ENCODE results near the gene OR51F1. TPM values are rescaled to one million over a fixed set of nuclear protein-coding genes. Genes with fewer than 3 reads are reported as not detected.
"Not testable (repeated sequence)": the region's sequence is repeated elsewhere in the genome, so short reads cannot be mapped to it uniquely, and the experiment has no call there.

The OR51F1 gene
- total RNA-seq, 2 donors from 2014 or later = not detected

GRCh38 chr11:4727171-4727570 is 42.6 kb downstream of the OR51F1 start:
- Histone ChIP-seq H3K27ac (no peak overlapping the region), H3K9me3 (no peaks in the 10 kb centered on the region), H3K4me3 (no peak overlapping the region), H3K4me1 (no peaks in the 10 kb centered on the region), H3K27me3 (no peaks in the 10 kb centered on the region), H3K36me3 (replicated peaks in 1 of 2; ENCODE audit: insufficient read depth in 1 of 2, low read depth in 2 of 2) (no peaks in the 10 kb centered on the region)
- ATAC-seq = no peak
- intact Hi-C loops (cut with DNase I) = no loop called here
- 79 to 81% methylated on average over 2 of the region's 2 CpGs for WGBS, 2 donors
- TF ChIP-seq POLR2A (IDR thresholded peaks at IDR 0.05) = no peak
- no peak for TF ChIP-seq CTCF (IDR thresholded peaks at IDR 0.05)
- no peak for DNase-seq

- H3K9me3 ChIP-seq; DNase-seq; H3K27ac ChIP-seq; intact Hi-C loops (cut with DNase I); H3K4me1 ChIP-seq; H3K36me3 ChIP-seq (replicated peaks in 1 of 2; ENCODE audit: insufficient read depth in 1 of 2, low read depth in 2 of 2); H3K27me3 ChIP-seq; ATAC-seq; H3K4me3 ChIP-seq: not testable (repeated sequence)
- 83 to 84% methylated on average over 16 to 33 of the region's 33 CpGs for WGBS, 2 donors
Observed at GRCh38 chr11:4722616-4723534, 46.9 kb downstream of the OR51F1 start.

Small RNA genes within 50 kb of the gene (small RNA-seq; reads per million reads assigned to genes)
- not detected for gene RF00091

Other genes with a start within 250 kb of the OR51F1 start
- not detected for gene OR52M1, start 224.7 kb downstream of the OR51F1 start, total RNA-seq
- not detected for gene OR52I2, start 188.2 kb downstream of the OR51F1 start, total RNA-seq
- not detected for gene OR52I1, start 175.9 kb downstream of the OR51F1 start, total RNA-seq
- gene TRIM68, start 161.7 kb downstream of the OR51F1 start, total RNA-seq = 10 to 100 TPM in 1 of 2 donors, 1 to 10 TPM in 1; 9.1 to 15.2 TPM
- gene OR51D1, start 132.5 kb downstream of the OR51F1 start, total RNA-seq = not detected
- not detected for gene OR51E1, start 126.0 kb downstream of the OR51F1 start, total RNA-seq
- not detected for gene OR51E2, start 72.1 kb downstream of the OR51F1 start, total RNA-seq
- gene MMP26, start 65.2 kb downstream of the OR51F1 start, total RNA-seq = not detected
- gene OR52R1, start 34.4 kb upstream of the OR51F1 start, total RNA-seq = not detected
- gene OR51F2, start 51.4 kb upstream of the OR51F1 start, total RNA-seq = not detected
- gene OR51S1, start 79.3 kb upstream of the OR51F1 start, total RNA-seq = not detected
- gene OR51T1, start 112.0 kb upstream of the OR51F1 start, total RNA-seq = not detected
- gene OR51A7, start 133.8 kb upstream of the OR51F1 start, total RNA-seq = not detected
- gene OR51G2, start 149.4 kb upstream of the OR51F1 start, total RNA-seq = not detected
- not detected for gene OR51G1, start 154.4 kb upstream of the OR51F1 start, total RNA-seq
- gene OR51A4, start 177.7 kb upstream of the OR51F1 start, total RNA-seq = not detected
- gene OR51A2, start 185.8 kb upstream of the OR51F1 start, total RNA-seq = not detected
- not detected for gene OR51L1, start 224.9 kb upstream of the OR51F1 start, total RNA-seq

Data from body of pancreas (tissue), 4 donors.